Heart right ventricle (tissue), 16 donors: ENCODE results near the gene ZDHHC22. TPM values are rescaled to one million over a fixed set of nuclear protein-coding genes. Genes with fewer than 3 reads are reported as not detected.

Experiments
- ATAC-seq, 8 donors: fragments of 200-7000 bp; cut with Tn5 transposase; one replicate each; pipeline ENCODE4 v1.9.1; 2020; ENCODE audit warnings: mild to moderate bottlenecking in 8 of 8, moderate library complexity in 8 of 8, moderate number of reproducible peaks in 1 of 8
- DNase-seq, 2 donors: peaks; one replicate each; pipeline ENCODE4 v3.0.0-alpha.2; 2020
- H3K27ac ChIP-seq, 10 donors: fragments of 200-600 bp; sonication (generic) in 2 of 10; one replicate each; pipeline versions ENCODE4 v1.5.0 to v1.8.0; 2020 to 2022; ENCODE audit warnings: mild to moderate bottlenecking in 3 of 10
- H3K27me3 ChIP-seq, 7 donors: fragments of 200-600 bp; one replicate each; pipeline ENCODE4 v1.8.0; 2021 to 2022; ENCODE audit warnings: mild to moderate bottlenecking in 2 of 7
- H3K36me3 ChIP-seq, 9 donors: fragments of 200-600 bp; sonication (generic) in 1 of 9; one replicate each; pipeline versions ENCODE4 v1.5.0 to v1.8.0; 2020 to 2022; ENCODE audit warnings: mild to moderate bottlenecking in 2 of 9
- H3K4me1 ChIP-seq, 9 donors: fragments of 200-600 bp; sonication (generic) in 1 of 9; one replicate each; pipeline versions ENCODE4 v1.5.0 to v1.8.0; 2020 to 2022; ENCODE audit warnings: mild to moderate bottlenecking in 4 of 9
- H3K4me3 ChIP-seq, 10 donors: fragments of 200-600 bp; sonication (generic) in 2 of 10; one replicate each; pipeline versions ENCODE4 v1.5.0 to v1.8.0; 2020 to 2022; ENCODE audit warnings: mild to moderate bottlenecking in 7 of 10, moderate library complexity in 2 of 10
- H3K9me3 ChIP-seq, 11 donors: fragments of 200-600 bp in 10 of 11; sonication (generic) in 2 of 11; one replicate each; pipeline versions ENCODE4 v1.5.0 to v1.8.0; 2013 to 2022; ENCODE audit warnings: mild to moderate bottlenecking in 2 of 11, control low read depth in 1 of 11, moderate library complexity in 1 of 11
- CTCF ChIP-seq, 9 donors: fragments of 200-600 bp; sonication (generic) in 2 of 9; IDR thresholded peaks; one replicate each; pipeline versions ENCODE4 v1.5.0 to v1.8.0; 2021 to 2022; ENCODE audit warnings: antibody characterized with exemption in 9 of 9, mild to moderate bottlenecking in 5 of 9, moderate library complexity in 1 of 9
- WGBS, 2 donors: extraction: QIAGEN DNeasy Blood & Tissue Kit; methylation state at CpG; one replicate each; pipeline ENCODE4 v1.1.7; 2013; ENCODE audit warnings: inconsistent platforms in 1 of 2; 5-methylcytosine and 5-hydroxymethylcytosine counted together
- intact Hi-C, 10 donors: fragments of 100-400 bp; cut with DNase I; formaldehyde crosslinking; loops; one replicate each; pipeline versions ENCODE4 v1.11.1 to v1.14.2; 2022
- polyA plus RNA-seq, 2 donors: library from polyadenylated mRNA; stranded (reverse); fragments of 200-250 nt; gene quantifications; one replicate each; pipeline ENCODE4 v1.2.3, GENCODE V29; 2013
- total RNA-seq, 10 donors: library from RNA; stranded (reverse); fragmentation: NEBNext Ultra II Directional in 3 of 10; extraction: Animal tissue kit (Norgen Biotek cat#: 25700) in 3 of 10; gene quantifications; one replicate each; pipeline versions ENCODE4 v1.2.1 to v1.2.4, GENCODE V29; 2021 to 2023
- donor health status: Arrhythmogenic right ventricular cardiomyopathy.
- donor health status: ischemic (EF 13 %, LVEDD 7.1; RV severe dilation, severe dysfunction).
- donor health status: healthy with polysubstance abuse.
- donor health status: DM: no; HTN: yes; CAD: no.
- donor health status: DM: no; HTN: no; CAD: no.
- donor health status: ischemic (EF 25% LVEDD 6.9; RV normal size, moderate dysfunction).
- donor health status: ischemic (EF 25% LVEDD 5.7; RV mildly dilated, moderate dysfunction).
- donor health status: healthy.
- donor health status: DM: yes; HTN: yes; CAD: no.
- donor health status: Ischemic cardiomyopathy.
- donor health status: ischemic (EF 35%, LVEDD 5.7; RV mildly dilated, moderate dysfunction).
- donor health status: nonischemic (EF 11% LVEDD 7.7; RV severe dilation, severe dysfunction).
- donor health status: DM: yes; HTN: yes; CAD: no.
- donor health status: PGD.
- donor health status: ischemic (EF 29% LVEDD 5.4; RV normal size, mild dysfunction).
- donor health status: nonischemic (EF 23%, LVEDD 6.1; RV moderate dilation, normal function).

ZDHHC22 gene
- total and polyA plus RNA-seq, 12 donors = 0.09 TPM; not detected in 11

- intact Hi-C loops = no loop called here
- peaks cover 0 to 17% (median 13%) of the 10 kb centered on the region in 11 donors for H3K9me3 ChIP-seq
- TF ChIP-seq CTCF (IDR thresholded peaks at IDR 0.05) = no peak
- 74 to 75% methylated on average over 5 of the region's 5 CpGs for WGBS, 2 donors
- no peak overlapping the region for H3K4me3 ChIP-seq
- DNase-seq = no peak
- H3K4me1 ChIP-seq = peaks cover 0 to 13% (median 0%) of the 10 kb centered on the region in 9 donors
- no peak for ATAC-seq
- no peak overlapping the region for H3K27ac ChIP-seq
- no peaks in the 10 kb centered on the region for H3K36me3 ChIP-seq
- no peaks in the 10 kb centered on the region for H3K27me3 ChIP-seq
Measured at GRCh38 chr14:77088219-77088618, 53.4 kb downstream of the ZDHHC22 start.

- intact Hi-C loops = no loop called here
- Histone ChIP-seq H3K4me1 (peaks cover 0 to 13% (median 0%) of the 10 kb centered on the region in 9 donors), H3K9me3 (peaks cover 0 to 17% (median 13%) of the 10 kb centered on the region in 11 donors), H3K36me3 (no peaks in the 10 kb centered on the region), H3K4me3 (no peak overlapping the region), H3K27me3 (no peaks in the 10 kb centered on the region), H3K27ac (no peak overlapping the region)
- no peak for TF ChIP-seq CTCF (IDR thresholded peaks at IDR 0.05)
- ATAC-seq = no peak
- DNase-seq = no peak
- 71 to 74% methylated on average over 3 of the region's 3 CpGs for WGBS, 2 donors
Measured at GRCh38 chr14:77087631-77088030, 54.0 kb downstream of the ZDHHC22 start.

- peaks cover 0 to 15% (median 13%) of the 10 kb centered on the region in 11 donors for H3K9me3 ChIP-seq
- ATAC-seq (no peak), DNase-seq (no peak)
- no peaks in the 10 kb centered on the region for H3K36me3 ChIP-seq
- 94% methylated on average over 6 of the region's 6 CpGs for WGBS, 2 donors
- no peaks in the 10 kb centered on the region for H3K27me3 ChIP-seq
- TF ChIP-seq CTCF (IDR thresholded peaks at IDR 0.05) = no peak
- no peak overlapping the region for H3K27ac ChIP-seq
- H3K4me3 ChIP-seq = no peak overlapping the region
- intact Hi-C loops = no loop called here
- peaks cover 0 to 13% (median 0%) of the 10 kb centered on the region in 9 donors for H3K4me1 ChIP-seq
Measured at GRCh38 chr14:77086951-77087350, 54.6 kb downstream of the ZDHHC22 start.

- Histone ChIP-seq H3K9me3 (peaks cover 0 to 7% (median 5%) of the 10 kb centered on the region in 11 donors), H3K4me1 (peaks cover 0 to 13% (median 0%) of the 10 kb centered on the region in 9 donors), H3K4me3 (no peak overlapping the region), H3K36me3 (no peaks in the 10 kb centered on the region), H3K27me3 (no peaks in the 10 kb centered on the region), H3K27ac (no peak overlapping the region)
- 92 to 93% methylated on average over 3 of the region's 3 CpGs for WGBS, 2 donors
- DNase-seq (no peak), ATAC-seq (no peak)
- TF ChIP-seq CTCF (IDR thresholded peaks at IDR 0.05) = no peak
- intact Hi-C loops = no loop called here
Measured at GRCh38 chr14:77086017-77086727, 55.4 kb downstream of the ZDHHC22 start.
